Activated naive CD8-positive, alpha-beta T cell treated with anti-CD3 and anti-CD28 coated beads for 36 hours (primary cell): ENCODE data around the gene TMCO6. TPM values are rescaled to one million over a fixed set of nuclear protein-coding genes. Genes with fewer than 3 reads are reported as not detected.
A peak's percentile ranks its signal among the peaks of the same experiment; 100 is the strongest.

ENCODE experiments used
- DNase-seq: peaks from one replicate; pipeline ENCODE4 v3.0.0; 2021
- H3K27ac Mint-ChIP-seq: one replicate; pipeline ENCODE4 v1.8.0; 2022; ENCODE audit warnings: mild to moderate bottlenecking, moderate library complexity, mixed read lengths
- H3K27me3 Mint-ChIP-seq: one replicate; pipeline ENCODE4 v1.8.0; 2022; ENCODE audit warnings: mild to moderate bottlenecking, mixed read lengths
- H3K36me3 Mint-ChIP-seq: one replicate; pipeline ENCODE4 v1.8.0; 2021; ENCODE audit warnings: mild to moderate bottlenecking, mixed read lengths
- H3K4me1 Mint-ChIP-seq: one replicate; pipeline ENCODE4 v1.8.0; 2021; ENCODE audit warnings: mixed read lengths
- H3K4me3 Mint-ChIP-seq: one replicate; pipeline ENCODE4 v1.8.0; 2022; ENCODE audit warnings: mild to moderate bottlenecking, moderate library complexity, mixed read lengths
- H3K9me3 Mint-ChIP-seq: one replicate; pipeline ENCODE4 v1.8.0; 2022; ENCODE audit warnings: mixed read lengths
- total RNA-seq, 2 experiments: library from RNA; stranded (reverse); gene quantifications; one replicate each; pipeline ENCODE4 v1.2.3, GENCODE V29; 2021

Gene TMCO6
- total RNA-seq, 2 experiments from 2014 or later: 34.4 to 37.4 TPM

GRCh38 chr5:140673187-140673976 lies 34.1 kb downstream of the TMCO6 start, which contains the start of gene DND1:
Gene DND1, minus strand, starts transcription at chr5:140673576. Its CDS starts 34 bp downstream, at chr5:140673542.
- Mint-ChIP-seq H3K27me3 (no peaks in the 10 kb centered on the region), H3K4me1 (peaks cover 7% of the 10 kb centered on the region), H3K27ac (peak within 1 kb of the TSS; percentile 31), H3K4me3 (no peak within 1 kb of the TSS), H3K9me3 (no peaks in the 10 kb centered on the region), H3K36me3 (peaks cover 29% of the 10 kb centered on the region)
- no peak for DNase-seq

DNA sequence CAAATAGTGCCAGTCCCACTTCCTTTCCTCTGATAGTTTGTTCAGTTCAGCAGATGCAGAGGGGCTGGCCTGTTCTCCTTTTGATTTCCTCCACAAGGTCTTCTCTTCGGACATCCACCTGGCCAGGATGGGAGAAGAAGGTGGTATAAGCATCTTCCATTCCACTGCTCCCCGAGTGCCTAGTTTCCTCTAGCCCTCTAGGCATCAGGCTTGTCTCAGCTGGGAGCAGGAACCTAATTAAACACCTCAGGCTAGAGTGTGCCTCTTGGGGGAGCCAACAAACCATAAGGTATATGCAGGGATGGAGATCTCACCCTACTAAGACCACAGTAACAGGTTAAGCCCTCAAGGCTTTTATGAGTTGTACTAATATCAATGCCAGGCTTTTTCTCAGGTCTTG lies 35.0 kb downstream of the TMCO6 start:
- DNase-seq: no peak
- H3K27ac Mint-ChIP-seq: no peak overlapping the region
- peaks cover 29% of the 10 kb centered on the region for H3K36me3 Mint-ChIP-seq
- peaks cover 7% of the 10 kb centered on the region for H3K4me1 Mint-ChIP-seq
- H3K27me3 Mint-ChIP-seq: no peaks in the 10 kb centered on the region
- no peaks in the 10 kb centered on the region for H3K9me3 Mint-ChIP-seq
- no peak overlapping the region for H3K4me3 Mint-ChIP-seq

- no peak for DNase-seq
- no peak overlapping the region for H3K4me3 Mint-ChIP-seq
- H3K27me3 Mint-ChIP-seq: no peaks in the 10 kb centered on the region
- H3K36me3 Mint-ChIP-seq: peaks cover 25% of the 10 kb centered on the region
- H3K27ac Mint-ChIP-seq: no peak overlapping the region
- H3K9me3 Mint-ChIP-seq: no peaks in the 10 kb centered on the region
- peaks cover 7% of the 10 kb centered on the region for H3K4me1 Mint-ChIP-seq
Observed at GRCh38 chr5:140674629-140675028, 35.4 kb downstream of the TMCO6 start.

- peaks cover 23% of the 10 kb centered on the region for H3K36me3 Mint-ChIP-seq
- H3K4me3 Mint-ChIP-seq: no peak overlapping the region
- DNase-seq: no peak
- H3K27ac Mint-ChIP-seq: peak overlapping the region; percentile 25
- peaks cover 7% of the 10 kb centered on the region for H3K4me1 Mint-ChIP-seq
- H3K9me3 Mint-ChIP-seq: no peaks in the 10 kb centered on the region
- H3K27me3 Mint-ChIP-seq: no peaks in the 10 kb centered on the region
Observed at GRCh38 chr5:140677947-140678346, 38.7 kb downstream of the TMCO6 start.

- DNase-seq: no peak
- Mint-ChIP-seq H3K4me1 (peaks cover 7% of the 10 kb centered on the region), H3K27me3 (no peaks in the 10 kb centered on the region), H3K9me3 (no peaks in the 10 kb centered on the region), H3K36me3 (peaks cover 26% of the 10 kb centered on the region), H3K27ac (no peak overlapping the region), H3K4me3 (no peak overlapping the region)
Observed at GRCh38 chr5:140678993-140679392, 39.7 kb downstream of the TMCO6 start.

- no peak for DNase-seq
- no peaks in the 10 kb centered on the region for H3K27me3 Mint-ChIP-seq
- peak overlapping the region; percentile 99 for H3K27ac Mint-ChIP-seq
- H3K4me3 Mint-ChIP-seq: peak overlapping the region; percentile 100
- peaks cover 31% of the 10 kb centered on the region for H3K4me1 Mint-ChIP-seq
- H3K9me3 Mint-ChIP-seq: no peaks in the 10 kb centered on the region
- peaks cover 18% of the 10 kb centered on the region for H3K36me3 Mint-ChIP-seq
Observed at GRCh38 chr5:140690376-140690932, 51.2 kb downstream of the TMCO6 start.

GRCh38 chr5:140690941-140691924 lies 52.0 kb downstream of the TMCO6 start, which contains the start of the genes HARS1 and HARS2:
Gene HARS1, minus strand, starts transcription at chr5:140691370. Its CDS starts 66 bp downstream, at chr5:140691304.
Gene HARS2, plus strand, starts transcription at chr5:140691455. Its CDS starts 194 bp downstream, at chr5:140691649.
- H3K4me1 Mint-ChIP-seq: peaks cover 31% of the 10 kb centered on the region
- H3K9me3 Mint-ChIP-seq: no peaks in the 10 kb centered on the region
- peak; percentile 87 for DNase-seq
- H3K27ac Mint-ChIP-seq: peak within 1 kb of the TSS; percentile 99
- no peaks in the 10 kb centered on the region for H3K27me3 Mint-ChIP-seq
- peak within 1 kb of the TSS; percentile 100 for H3K4me3 Mint-ChIP-seq
- peaks cover 18% of the 10 kb centered on the region for H3K36me3 Mint-ChIP-seq

GRCh38 chr5:140694276-140694675 lies 55.0 kb downstream of the TMCO6 start:
- DNase-seq: no peak
- Mint-ChIP-seq H3K27ac (no peak overlapping the region), H3K36me3 (peaks cover 27% of the 10 kb centered on the region), H3K4me3 (no peak overlapping the region), H3K9me3 (no peaks in the 10 kb centered on the region), H3K4me1 (peaks cover 21% of the 10 kb centered on the region), H3K27me3 (no peaks in the 10 kb centered on the region)

Other genes with a start within 250 kb of the TMCO6 start
- gene ANKHD1, start 237.6 kb upstream of the TMCO6 start, total RNA-seq: 10 to 100 TPM; 86.7 to 89.6 TPM
- gene EIF4EBP3, start 91.8 kb upstream of the TMCO6 start, total RNA-seq: 10 to 100 TPM; 13.9 to 15.5 TPM
- gene SRA1, start 82.0 kb upstream of the TMCO6 start, total RNA-seq: 10 to 100 TPM; 54.6 to 60.6 TPM
- 10 to 100 TPM; 17.5 to 17.8 TPM for gene APBB3, start 74.9 kb upstream of the TMCO6 start, total RNA-seq
- gene SLC35A4, start 74.6 kb upstream of the TMCO6 start, total RNA-seq: 100 to 1,000 TPM in 1 of 2 experiments, 10 to 100 TPM in 1; 97.4 to 100 TPM
- gene CD14, start 6.3 kb upstream of the TMCO6 start, total RNA-seq: under 1 TPM; 0.42 to 0.58 TPM
- gene NDUFA2, start 8.2 kb downstream of the TMCO6 start, total RNA-seq: 10 to 100 TPM; 64.2 to 69.4 TPM
- gene IK, start 8.4 kb downstream of the TMCO6 start, total RNA-seq: 10 to 100 TPM; 94.3 to 95.3 TPM
- 10 to 100 TPM; 37.5 to 38.9 TPM for gene WDR55, start 25.5 kb downstream of the TMCO6 start, total RNA-seq
- 1 to 10 TPM; 2.7 to 3.7 TPM for gene DND1, start 34.1 kb downstream of the TMCO6 start, total RNA-seq
- 100 to 1,000 TPM in 1 of 2 experiments, 10 to 100 TPM in 1; 95.2 to 104 TPM for gene HARS1, start 51.9 kb downstream of the TMCO6 start, total RNA-seq
- 10 to 100 TPM; 23.6 to 24.0 TPM for gene HARS2, start 52.0 kb downstream of the TMCO6 start, total RNA-seq
- gene ZMAT2, start 61.0 kb downstream of the TMCO6 start, total RNA-seq: 10 to 100 TPM; 64.8 to 67.2 TPM
- not detected for gene PCDHA1, start 146.7 kb downstream of the TMCO6 start, total RNA-seq
- not detected for gene PCDHA2, start 155.4 kb downstream of the TMCO6 start, total RNA-seq
- gene PCDHA3, start 161.6 kb downstream of the TMCO6 start, total RNA-seq: not detected
- not detected for gene PCDHA4, start 167.6 kb downstream of the TMCO6 start, total RNA-seq
- gene PCDHA5, start 182.2 kb downstream of the TMCO6 start, total RNA-seq: not detected
- gene PCDHA6, start 188.5 kb downstream of the TMCO6 start, total RNA-seq: not detected
- not detected for gene PCDHA7, start 194.8 kb downstream of the TMCO6 start, total RNA-seq
- not detected for gene PCDHA8, start 201.7 kb downstream of the TMCO6 start, total RNA-seq
- not detected for gene PCDHA9, start 208.9 kb downstream of the TMCO6 start, total RNA-seq
- gene PCDHA10, start 216.4 kb downstream of the TMCO6 start, total RNA-seq: not detected
- gene PCDHA11, start 229.5 kb downstream of the TMCO6 start, total RNA-seq: not detected
- gene PCDHA12, start 235.9 kb downstream of the TMCO6 start, total RNA-seq: not detected
- not detected for gene PCDHA13, start 242.7 kb downstream of the TMCO6 start, total RNA-seq